NCI-H2196 (cell line): ENCODE data around the gene BMPR2.
"Not testable (repeated sequence)": the region's sequence is repeated elsewhere in the genome, so short reads cannot be mapped to it uniquely, and the experiment has no call there.

ENCODE experiments used
- DNase-seq: peaks from one replicate; lab custom pipeline; 2025; ENCODE audit not compliant: unreplicated experiment; lab: John Stamatoyannopoulos, UW

BMPR2 gene

DNA sequence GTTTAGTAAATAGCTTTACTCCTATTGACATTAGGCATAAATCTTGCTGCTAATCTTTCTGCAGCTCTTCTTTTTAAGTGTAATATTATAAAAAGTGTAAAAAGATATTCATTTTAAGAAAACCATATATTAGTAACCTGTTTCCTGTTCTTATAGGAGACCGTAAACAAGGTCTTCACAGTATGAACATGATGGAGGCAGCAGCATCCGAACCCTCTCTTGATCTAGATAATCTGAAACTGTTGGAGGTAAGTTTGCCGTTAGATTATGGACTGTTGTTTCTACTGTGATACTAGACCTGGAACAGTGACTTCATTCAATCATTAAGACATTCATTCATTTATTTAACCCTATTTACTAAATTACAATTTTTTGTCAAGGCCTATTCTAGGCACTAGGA, 138.6 kb downstream of the BMPR2 start:
- DNase-seq, result no peak

DNA sequence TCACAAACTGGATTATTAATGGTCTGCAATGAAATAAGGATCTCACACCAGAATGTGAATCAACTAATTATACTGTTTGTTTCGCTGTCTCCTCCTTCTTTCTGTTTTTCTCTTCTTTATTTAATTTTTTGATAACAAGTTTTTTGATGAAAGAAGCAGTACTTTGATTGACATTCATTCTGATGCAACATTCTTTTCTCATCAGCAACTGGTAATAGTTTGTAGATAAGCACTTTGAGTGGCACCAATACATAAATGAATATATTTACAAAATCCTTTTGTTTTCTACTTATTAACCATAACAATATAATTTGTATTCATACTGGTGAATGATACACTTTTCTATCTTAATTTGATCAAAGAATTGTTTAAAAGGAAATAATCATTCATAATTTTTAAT, 143.3 kb downstream of the BMPR2 start:
- no peak for DNase-seq

DNA sequence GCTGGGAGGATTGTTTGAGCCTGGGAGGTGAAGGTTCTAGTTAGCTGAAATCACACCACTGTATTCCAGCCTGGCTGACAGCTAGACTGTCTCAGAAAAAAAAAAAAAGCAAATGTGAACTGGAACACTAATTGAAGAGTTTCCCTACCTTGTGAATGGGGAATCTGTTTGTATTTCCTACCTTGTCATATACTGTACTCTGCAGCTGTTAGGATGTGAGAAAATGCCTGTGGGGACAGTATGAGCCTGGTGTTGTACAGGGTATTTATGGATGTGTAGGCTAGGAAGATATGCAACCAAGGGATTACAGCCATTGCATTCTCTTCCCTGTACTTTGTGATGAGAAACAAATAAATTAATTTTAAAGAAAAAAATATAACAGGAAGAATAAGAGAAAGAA, 145.3 kb downstream of the BMPR2 start:
- DNase-seq, result no peak

DNA sequence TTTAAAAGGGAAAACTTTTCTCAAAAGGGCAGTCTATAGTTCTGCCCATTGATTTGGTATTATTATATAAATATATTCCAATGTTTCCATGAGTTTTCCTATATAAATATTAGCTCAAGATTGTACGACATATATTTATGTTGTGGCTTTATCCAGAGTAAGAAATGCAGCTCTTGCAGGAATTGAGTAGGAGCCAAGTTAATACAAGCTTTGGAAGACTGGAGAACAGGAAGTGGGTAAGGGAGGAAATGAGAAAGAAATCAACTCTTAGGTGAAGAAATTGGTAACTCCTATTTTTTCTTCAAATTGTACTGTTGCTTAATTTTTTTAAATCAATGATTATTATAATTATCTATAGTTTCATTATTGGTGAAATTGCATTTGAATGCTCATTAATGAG, 153.3 kb downstream of the BMPR2 start:
- DNase-seq, result no peak

DNA sequence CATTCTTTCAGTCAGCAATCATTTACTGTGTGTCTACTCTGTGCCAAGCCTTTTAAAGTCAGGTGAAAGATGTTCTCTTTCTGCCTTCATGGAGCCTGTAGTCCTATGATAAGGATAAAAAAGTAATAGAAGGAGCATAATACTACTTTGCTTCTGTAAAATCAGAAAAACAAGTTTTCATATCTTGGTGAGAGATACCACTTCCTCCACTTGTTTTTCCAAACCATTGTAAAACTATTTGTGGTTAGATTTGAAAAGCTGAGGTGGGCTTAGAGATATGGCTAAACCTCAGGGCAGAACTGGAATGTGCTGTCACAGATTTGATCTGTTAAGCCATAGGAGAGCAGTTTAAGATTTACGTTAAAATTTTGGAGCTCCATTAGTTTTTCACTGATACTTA, 153.9 kb downstream of the BMPR2 start:
- DNase-seq, result no peak

DNA sequence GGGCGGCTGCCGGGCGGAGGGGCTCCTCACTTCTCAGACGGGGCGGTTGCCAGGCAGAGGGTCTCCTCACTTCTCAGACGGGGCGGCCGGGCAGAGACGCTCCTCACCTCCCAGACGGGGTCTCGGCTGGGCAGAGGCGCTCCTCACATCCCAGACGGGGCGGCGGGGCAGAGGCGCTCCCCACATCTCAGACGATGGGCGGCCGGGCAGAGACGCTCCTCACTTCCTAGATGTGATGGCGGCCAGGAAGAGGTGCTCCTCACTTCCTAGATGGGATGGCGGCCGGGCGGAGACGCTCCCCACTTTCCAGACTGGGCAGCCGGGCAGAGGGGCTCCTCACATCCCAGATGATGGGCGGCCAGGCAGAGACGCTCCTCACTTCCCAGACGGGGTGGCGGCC, 159.2 kb downstream of the BMPR2 start:
- DNase-seq, result not testable (repeated sequence)

DNA sequence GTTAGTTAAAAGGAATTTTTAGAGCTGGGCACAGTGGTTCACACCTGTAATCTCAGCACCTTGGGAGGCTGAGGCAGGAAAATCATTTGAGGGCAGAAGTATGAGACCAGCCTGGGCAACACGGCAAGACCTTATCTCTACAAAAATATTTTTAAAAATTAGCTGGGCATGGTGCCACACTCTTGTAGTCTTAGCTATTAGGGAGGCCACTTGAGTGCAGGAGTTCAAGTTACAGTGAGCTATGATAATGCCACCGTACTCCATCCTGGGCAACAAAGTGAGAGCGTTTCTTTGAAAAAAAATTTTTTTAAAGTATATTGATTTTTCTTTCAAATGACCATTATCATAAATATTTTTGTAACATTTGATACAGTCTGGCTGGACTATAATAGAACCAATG, 165.0 kb downstream of the BMPR2 start:
- DNase-seq, result peak; percentile 79

DNA sequence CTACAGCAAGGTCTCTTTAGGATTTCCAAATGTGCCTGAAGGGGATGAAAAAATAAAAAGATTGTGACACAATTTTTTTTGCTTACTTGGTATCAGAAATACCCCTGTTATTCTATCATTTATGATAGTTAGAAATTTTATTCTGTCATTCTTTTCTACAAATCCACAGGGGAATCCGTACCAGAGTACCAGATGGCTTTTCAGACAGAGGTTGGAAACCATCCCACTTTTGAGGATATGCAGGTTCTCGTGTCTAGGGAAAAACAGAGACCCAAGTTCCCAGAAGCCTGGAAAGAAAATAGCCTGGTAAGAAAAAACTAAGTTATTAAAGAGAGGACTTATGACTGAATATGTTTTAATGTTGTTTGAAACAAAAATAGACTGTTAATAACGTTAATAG, 166.0 kb downstream of the BMPR2 start:
- no peak for DNase-seq

DNA sequence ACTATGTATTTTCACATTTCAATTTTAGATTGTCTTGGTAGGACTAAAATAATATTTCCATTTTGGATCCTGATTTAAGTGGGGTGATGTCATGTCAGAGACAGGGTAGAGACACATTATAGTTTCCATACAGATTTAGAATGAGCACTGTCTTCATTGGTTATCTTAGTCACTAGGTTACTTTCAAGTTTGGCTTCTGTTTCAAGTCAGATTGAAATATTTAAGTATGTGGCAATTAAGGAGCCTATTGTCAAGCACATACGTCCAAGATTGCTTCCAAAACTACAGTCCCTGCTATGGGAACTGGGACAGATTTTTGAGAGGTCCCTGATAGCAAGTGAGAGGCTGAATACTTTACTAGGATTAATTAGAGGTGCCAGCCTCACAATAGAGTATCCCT, 169.4 kb downstream of the BMPR2 start:
- DNase-seq, result no peak

DNA sequence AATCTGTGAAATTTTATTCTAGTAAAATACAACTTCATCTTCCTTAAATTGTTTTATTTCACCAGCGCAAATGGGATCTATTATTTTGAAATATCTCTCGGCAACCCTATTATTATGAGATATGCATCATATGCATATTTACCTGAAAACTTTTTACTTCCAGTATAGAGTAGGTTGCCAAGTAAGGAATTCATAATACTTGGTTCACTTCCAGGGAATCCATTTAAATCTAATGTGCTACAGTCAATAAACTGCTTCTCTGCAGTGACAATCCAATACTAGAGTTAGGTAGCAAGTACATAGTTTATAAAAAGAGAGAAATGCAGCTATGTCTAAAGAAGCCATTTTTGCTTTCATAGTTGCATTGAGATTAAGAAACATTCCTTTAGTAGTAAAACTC, 169.8 kb downstream of the BMPR2 start:
- no peak for DNase-seq

DNA sequence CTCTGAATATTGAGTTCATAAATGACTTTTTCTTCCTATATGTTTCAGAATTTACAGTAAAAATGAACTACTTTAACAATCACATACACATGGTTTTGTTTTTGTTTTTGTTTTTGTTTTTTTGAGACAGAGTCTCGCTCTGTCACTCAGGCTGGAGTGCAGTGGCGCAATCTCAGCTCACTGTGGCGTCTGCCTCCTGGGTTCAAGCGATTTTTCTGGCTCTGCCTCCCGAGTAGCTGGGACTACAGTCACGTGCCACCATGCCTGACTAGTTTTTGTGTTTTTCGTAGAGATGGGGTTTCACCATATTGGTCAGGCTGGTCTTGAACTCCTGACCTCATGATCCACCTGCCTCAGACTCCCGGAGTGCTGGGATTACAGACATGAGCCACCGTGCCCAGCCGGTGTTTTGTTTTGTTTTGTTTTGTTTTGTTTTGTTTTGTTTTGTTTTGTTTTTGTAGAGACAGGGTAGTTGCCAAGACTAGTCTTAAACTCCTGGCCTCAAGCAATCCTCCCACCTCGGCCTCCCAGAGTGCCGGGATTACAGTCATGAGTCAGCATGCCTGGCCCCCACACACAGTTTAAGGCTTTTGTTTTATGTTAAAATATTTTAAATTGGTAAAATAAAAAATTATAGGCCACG, 170.5 kb downstream of the BMPR2 start:
- not testable (repeated sequence) for DNase-seq

DNA sequence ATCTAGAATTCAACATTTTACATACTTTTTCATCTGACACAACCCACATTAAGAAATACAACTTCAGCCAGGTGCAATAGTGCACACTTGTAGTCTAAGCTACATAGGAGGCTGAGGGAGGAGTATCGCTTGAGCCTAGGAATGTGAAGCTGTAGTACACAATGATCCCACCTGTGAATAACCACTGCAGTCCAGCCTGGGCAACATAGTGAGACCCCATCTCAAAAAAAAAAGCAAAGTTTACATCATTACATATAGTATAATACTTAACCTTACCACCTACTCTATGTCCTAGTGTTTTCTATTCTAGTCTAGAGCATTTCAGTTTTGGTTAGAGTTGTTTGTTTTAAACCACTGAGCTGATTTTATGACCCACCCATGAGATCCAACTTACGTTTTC, 172.1 kb downstream of the BMPR2 start:
- DNase-seq, result no peak

DNA sequence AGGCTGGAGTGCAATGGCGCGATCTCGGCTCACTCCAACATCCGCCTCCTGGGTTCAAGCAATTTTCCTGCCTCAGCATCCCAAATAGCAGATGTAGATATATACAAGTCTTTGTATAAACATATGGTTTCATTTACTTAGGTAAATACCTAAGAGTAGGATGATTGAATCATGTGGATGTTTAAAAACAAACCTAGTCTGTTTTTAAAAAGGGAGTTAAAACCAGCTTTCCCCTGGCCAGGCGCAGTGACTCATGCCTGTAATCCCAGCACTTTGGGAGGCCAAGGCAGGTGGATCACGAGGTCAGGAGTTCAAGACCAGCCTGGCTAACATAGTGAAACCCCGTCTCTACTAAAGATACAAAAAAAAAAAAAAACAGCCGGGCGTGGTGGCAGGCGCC, 174.9 kb downstream of the BMPR2 start:
- not testable (repeated sequence) for DNase-seq

DNA sequence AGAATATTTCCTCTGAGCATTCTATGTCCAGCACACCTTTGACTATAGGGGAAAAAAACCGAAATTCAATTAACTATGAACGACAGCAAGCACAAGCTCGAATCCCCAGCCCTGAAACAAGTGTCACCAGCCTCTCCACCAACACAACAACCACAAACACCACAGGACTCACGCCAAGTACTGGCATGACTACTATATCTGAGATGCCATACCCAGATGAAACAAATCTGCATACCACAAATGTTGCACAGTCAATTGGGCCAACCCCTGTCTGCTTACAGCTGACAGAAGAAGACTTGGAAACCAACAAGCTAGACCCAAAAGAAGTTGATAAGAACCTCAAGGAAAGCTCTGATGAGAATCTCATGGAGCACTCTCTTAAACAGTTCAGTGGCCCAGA, 179.2 kb downstream of the BMPR2 start:
- no peak for DNase-seq

DNA sequence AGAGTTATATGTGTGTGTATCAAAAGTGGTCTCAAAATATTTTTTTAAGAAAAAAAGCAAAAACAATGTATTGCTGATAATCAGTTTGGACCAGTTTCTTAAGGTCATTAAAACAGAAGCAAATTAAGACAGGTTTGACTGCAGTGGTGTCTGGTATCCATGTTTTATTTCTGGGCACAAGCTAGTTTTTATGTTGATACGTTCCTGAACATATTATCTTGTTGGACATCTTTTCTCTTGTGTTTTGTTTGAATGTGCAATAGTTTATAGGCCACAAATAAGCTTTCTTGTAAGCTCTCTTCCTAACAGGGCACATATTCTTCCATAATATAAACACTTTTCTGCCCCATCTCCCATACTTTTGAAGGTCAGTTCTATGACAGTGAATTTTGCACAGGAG, 184.1 kb downstream of the BMPR2 start:
- DNase-seq, result no peak

DNA sequence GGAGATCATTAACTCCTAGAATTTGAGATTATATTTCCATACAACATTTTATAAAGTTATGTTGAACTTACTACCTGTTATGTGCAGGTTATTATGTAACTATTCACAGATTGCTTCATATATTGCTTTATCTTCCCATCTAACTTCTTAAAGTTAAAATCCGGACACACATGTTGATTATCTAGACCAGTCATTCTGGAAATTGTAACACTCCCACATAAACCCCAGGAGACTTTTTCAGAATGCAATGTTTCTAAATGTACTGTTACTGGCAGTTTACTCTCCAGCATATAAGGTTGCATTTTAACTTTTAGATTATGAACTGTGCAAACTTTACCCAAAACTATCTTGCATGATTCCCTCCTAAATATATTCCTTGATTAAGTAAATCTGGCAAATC, 188.1 kb downstream of the BMPR2 start:
- DNase-seq, result no peak

DNA sequence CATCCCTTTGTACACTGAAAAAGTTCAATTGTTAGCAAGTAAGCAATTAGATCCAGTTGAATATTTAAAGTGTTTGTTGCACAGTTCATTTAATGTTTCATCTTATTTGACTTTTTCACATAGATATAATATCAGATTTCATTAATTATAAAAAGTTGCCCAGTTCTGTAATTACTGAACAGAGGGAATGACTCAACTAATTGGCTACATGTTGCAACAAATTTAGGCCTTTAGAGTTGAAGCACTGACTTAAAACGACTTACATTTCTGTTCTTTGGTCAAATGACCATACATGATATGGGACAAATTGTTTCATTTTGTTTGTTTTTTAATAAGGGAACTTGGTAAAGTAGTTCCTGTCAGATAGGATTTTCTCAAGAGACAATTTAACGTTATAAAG, 190.2 kb downstream of the BMPR2 start:
- DNase-seq, result no peak

DNA sequence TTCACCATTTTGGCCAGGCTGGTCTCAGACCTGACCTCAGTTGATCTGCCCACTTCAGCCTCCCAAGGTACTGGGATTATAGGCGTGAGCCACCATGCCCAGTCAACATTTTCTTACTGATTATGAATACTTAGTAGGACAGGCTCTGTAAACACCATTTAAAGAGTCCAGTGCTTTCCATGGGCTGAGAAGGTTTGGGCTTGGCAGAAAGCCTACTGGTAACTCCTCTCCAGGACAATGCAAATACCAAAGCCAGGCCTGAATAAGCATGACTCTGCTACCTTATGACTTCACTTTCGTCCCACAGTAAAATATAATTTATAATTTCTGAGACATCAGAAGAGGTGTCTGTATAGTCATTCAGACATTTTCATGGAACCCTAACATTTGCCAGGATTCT, 198.4 kb downstream of the BMPR2 start:
- DNase-seq, result no peak

DNA sequence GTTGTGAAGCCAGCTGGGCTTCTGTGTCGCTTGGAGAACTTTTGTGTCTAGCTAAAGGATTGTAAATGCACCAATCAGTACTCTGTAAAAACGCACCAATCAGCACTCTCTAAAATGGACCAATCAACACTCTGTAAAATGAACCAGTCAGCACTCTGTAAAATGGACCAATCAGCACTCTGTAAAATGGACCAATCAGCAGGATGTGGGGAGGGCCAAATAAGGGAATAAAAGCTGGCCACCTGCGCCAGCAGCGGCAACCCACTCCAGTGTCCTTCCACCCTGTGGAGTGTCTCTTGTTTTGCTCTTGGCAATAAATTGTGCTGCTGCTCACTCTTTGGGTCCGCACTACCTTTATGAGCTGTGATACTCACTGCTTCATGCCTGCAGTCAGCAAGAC, 199.1 kb downstream of the BMPR2 start:
- DNase-seq, result not testable (repeated sequence)

DNA sequence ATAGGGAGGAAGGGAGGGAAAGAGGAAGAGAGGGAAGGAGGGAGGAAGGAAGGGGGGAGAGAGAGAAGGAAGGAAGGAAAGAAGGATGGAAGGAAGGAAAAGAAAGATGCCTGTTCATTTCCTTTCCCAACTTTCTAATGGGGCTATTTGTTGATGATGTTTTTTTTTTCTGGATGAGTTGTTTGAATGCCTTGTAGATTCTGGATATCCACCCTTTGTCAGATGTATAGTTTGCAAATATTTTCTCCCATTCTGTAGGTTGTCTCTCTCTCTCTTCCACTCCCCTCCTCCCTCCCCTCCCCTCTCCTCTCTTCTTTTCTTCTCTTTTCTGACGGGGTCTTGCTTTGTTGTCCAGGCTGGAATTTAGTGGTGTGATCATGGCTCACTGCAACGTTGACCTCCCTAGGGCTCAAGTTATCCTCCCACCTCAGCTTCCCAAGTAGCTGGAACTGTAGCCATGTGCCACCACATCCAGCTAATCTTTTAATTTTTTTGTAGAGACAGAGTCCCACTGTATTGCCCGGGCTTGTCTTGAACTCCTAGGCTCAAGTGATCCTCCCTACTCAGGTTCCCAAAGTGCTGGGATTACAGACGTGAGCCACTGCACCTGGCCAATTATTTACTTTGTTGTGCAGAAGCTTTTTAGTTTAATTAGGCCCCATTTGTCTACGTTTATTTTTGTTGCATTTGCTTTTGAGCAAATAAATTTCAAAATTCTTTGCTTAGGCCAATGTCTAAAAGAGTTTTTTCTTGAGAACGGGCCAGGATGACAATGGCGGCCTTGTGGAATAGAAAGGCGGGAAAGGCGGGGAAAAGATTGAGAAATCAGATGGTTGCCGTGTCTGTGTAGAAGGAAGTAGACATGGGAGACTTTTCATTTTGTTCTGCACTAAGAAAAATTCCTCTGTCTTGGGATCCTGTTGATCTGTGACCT, 201.4 kb downstream of the BMPR2 start:
- DNase-seq, result peak; percentile 36

DNA sequence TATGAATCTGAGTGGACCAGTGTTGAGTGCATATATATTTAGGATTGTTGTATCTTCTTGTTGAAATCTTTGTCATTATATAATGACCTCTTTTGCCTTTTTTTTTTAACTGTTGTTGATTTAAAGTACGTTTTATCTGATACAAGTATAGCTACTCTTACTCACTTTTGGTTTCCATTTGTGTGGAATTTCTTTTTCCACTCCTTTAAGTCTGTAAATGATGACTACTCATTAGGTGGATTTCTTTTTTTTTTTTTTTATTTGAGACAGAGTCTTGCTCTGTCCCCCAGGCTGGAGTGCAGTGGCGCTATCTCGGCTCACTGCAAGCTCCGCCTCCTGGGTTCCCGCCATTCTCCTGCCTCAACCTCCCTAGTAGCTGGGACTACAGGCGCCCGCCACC, 206.7 kb downstream of the BMPR2 start:
- DNase-seq, result not testable (repeated sequence)

DNA sequence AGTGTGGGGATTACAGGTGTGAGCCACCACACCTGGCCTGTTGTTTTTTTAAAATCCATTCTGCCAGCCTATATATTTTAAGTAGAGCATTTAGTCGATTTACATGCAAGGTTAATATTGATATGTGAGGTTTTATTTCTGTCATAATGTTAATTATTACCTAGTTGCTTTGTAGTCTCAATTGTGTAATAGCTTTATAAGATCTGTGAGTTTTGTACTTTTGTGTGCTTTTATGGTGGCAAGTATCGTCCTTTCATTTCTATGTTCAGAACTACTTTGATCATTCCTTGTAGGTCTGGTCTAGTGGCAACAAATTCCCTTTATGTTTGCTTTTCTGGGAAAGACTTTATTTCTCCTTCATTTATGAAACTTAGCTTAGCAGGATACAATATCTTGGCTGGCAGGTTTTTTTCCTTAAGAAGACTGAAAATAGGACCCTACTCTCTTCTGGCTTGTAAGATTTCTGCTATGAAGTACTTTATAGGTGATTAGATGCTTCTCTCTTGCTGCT, 207.6 kb downstream of the BMPR2 start:
- DNase-seq, result no peak
